Smooth muscle cell (in vitro differentiated cells): ENCODE measurements around the gene SDF2. TPM values are rescaled to one million over a fixed set of nuclear protein-coding genes. Genes with fewer than 3 reads are reported as not detected.
"Not testable (repeated sequence)": the region's sequence is repeated elsewhere in the genome, so short reads cannot be mapped to it uniquely, and the experiment has no call there.

ENCODE experiments used
- DNase-seq: peaks from one replicate; lab custom pipeline; 2025; ENCODE audit not compliant: unreplicated experiment; lab: John Stamatoyannopoulos, UW
- H2AFZ ChIP-seq: fragments of 200-600 bp; sonication (generic); 2 replicates; pipeline ENCODE4 v1.6.0; 2016; ENCODE audit warnings: antibody characterized with exemption, low read depth, mild to moderate bottlenecking
- H3F3A ChIP-seq: fragments of 200-600 bp; sonication (generic); 2 replicates; pipeline ENCODE4 v1.6.0; 2017; ENCODE audit warnings: antibody characterized with exemption, low read depth
- H3K27ac ChIP-seq: fragments of 200-600 bp; sonication (generic); 2 replicates; pipeline ENCODE4 v1.5.1; 2016; ENCODE audit warnings: low read depth, mild to moderate bottlenecking
- H3K27me3 ChIP-seq: fragments of 200-600 bp; sonication (generic); 2 replicates; pipeline ENCODE4 v1.6.1; 2016; ENCODE audit warnings: low read depth, mild to moderate bottlenecking
- H3K36me3 ChIP-seq: fragments of 200-600 bp; sonication (generic); 2 replicates; pipeline ENCODE4 v1.5.1; 2016; ENCODE audit warnings: low read depth
- H3K4me1 ChIP-seq: fragments of 200-600 bp; sonication (generic); 2 replicates; pipeline ENCODE4 v1.5.1; 2016; ENCODE audit warnings: low read depth
- H3K4me2 ChIP-seq: fragments of 200-600 bp; sonication (generic); 2 replicates; pipeline ENCODE4 v1.6.0; 2016; ENCODE audit warnings: mild to moderate bottlenecking
- H3K4me3 ChIP-seq: fragments of 200-600 bp; sonication (generic); 2 replicates; pipeline ENCODE4 v1.5.1; 2016; ENCODE audit warnings: mild to moderate bottlenecking
- H3K79me2 ChIP-seq: fragments of 200-600 bp; sonication (generic); 2 replicates; pipeline ENCODE4 v1.6.0; 2016; ENCODE audit warnings: low read depth, mild to moderate bottlenecking
- H3K9ac ChIP-seq: fragments of 200-600 bp; sonication (generic); 2 replicates; pipeline ENCODE4 v1.6.0; 2016; ENCODE audit warnings: low read depth
- H3K9me3 ChIP-seq: fragments of 200-600 bp; sonication (generic); replicated peaks from 2 replicates; pipeline ENCODE4 v1.5.1; 2016; ENCODE audit warnings: low read depth
- H4K20me1 ChIP-seq: fragments of 200-600 bp; sonication (generic); 2 replicates; pipeline ENCODE4 v1.6.0; 2016; ENCODE audit warnings: low read depth
- WGBS: methylation state at CpG from one replicate; pipeline ENCODE4 v1.1.7; 2016; ENCODE audit warnings: low lambda C conversion rate; 5-methylcytosine and 5-hydroxymethylcytosine counted together
- polyA plus RNA-seq: library from polyadenylated mRNA; unstranded; fragments of >200 nt; fragmentation: Nextera tagmentation; extraction: Ambion mirVana; gene quantifications from 2 replicates; pipeline ENCODE4 v1.2.1, GENCODE V29; 2016
- total RNA-seq: library from RNA; depleted of rRNA; stranded (reverse); fragments of >200 nt; gene quantifications from 2 replicates; pipeline ENCODE4 v1.2.3, GENCODE V29; 2014
- TF ChIP-seq, protein P1 (sequence below): fragments of 200-600 bp; sonication (generic); IDR thresholded peaks from 2 replicates; pipeline ENCODE4 v1.5.1; 2017; ENCODE audit warnings: borderline replicate concordance, mild to moderate bottlenecking, antibody characterized with exemption; ENCODE audit not compliant: insufficient read depth, poor library complexity, severe bottlenecking

The SDF2 gene
- total and polyA plus RNA-seq, 2 experiments from 2014 or later = 88.6 to 96.5 TPM

DNA sequence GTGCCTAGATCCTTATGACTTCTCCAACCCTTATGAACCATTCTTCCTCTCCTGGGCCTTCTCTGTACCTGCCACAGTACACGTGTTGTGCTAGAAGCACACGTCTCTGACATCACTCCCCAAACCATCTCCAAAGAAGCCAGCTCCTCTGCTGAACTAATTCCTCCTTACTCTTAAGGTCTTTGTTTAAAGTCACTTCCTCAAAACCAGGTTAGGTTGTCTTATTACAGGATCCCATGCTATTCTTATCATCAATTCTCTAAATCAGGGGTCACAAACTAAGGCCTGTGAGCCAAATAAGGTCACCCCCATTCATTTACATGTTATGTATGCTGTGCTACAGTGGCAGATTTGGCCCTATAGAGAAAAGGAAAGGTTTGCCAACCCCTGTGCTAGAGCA is 4.3 kb upstream of the SDF2 start:
- Histone ChIP-seq H3K36me3 (peaks cover 2% of the 10 kb centered on the region), H4K20me1 (peaks cover 78% of the 10 kb centered on the region), H3K9ac (no peak overlapping the region), H2AFZ (no peak overlapping the region), H3K9me3 (no peaks in the 10 kb centered on the region), H3K27me3 (no peaks in the 10 kb centered on the region), H3K4me1 (peaks cover 10% of the 10 kb centered on the region), H3K4me2 (no peak overlapping the region), H3F3A (no peaks in the 10 kb centered on the region), H3K79me2 (peaks cover 93% of the 10 kb centered on the region), H3K27ac (no peak overlapping the region), H3K4me3 (no peak overlapping the region)
- TF ChIP-seq, protein P1, sequence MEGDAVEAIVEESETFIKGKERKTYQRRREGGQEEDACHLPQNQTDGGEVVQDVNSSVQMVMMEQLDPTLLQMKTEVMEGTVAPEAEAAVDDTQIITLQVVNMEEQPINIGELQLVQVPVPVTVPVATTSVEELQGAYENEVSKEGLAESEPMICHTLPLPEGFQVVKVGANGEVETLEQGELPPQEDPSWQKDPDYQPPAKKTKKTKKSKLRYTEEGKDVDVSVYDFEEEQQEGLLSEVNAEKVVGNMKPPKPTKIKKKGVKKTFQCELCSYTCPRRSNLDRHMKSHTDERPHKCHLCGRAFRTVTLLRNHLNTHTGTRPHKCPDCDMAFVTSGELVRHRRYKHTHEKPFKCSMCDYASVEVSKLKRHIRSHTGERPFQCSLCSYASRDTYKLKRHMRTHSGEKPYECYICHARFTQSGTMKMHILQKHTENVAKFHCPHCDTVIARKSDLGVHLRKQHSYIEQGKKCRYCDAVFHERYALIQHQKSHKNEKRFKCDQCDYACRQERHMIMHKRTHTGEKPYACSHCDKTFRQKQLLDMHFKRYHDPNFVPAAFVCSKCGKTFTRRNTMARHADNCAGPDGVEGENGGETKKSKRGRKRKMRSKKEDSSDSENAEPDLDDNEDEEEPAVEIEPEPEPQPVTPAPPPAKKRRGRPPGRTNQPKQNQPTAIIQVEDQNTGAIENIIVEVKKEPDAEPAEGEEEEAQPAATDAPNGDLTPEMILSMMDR = no peak
- DNase-seq = no peak
- 93% methylated on average over 2 of the region's 2 CpGs for WGBS

DNA sequence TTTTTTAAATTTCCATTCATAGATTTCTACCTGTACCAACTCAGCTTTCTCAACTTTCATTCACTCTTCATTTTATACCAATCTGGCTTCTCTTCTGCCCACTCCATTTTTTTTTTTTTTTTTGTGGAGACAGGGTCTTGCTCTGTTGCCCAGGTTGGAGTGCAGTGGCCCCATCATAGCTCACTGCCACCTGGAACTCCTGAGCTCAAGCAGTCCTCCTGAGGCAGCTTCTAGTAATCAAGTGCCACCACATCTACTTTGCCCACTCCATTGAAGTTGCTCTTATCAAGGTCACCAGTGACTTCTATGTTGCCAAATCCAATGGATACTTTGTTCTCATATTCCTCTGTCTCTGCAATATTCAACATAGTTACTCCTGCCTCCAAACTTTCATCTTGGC is 2.0 kb upstream of the SDF2 start:
- Histone ChIP-seq H3F3A (peaks cover 4% of the 10 kb centered on the region), H3K9me3 (no peaks in the 10 kb centered on the region), H3K9ac (no peak overlapping the region), H3K4me1 (peaks cover 17% of the 10 kb centered on the region), H3K36me3 (no peaks in the 10 kb centered on the region), H3K27ac (no peak overlapping the region), H4K20me1 (peaks cover 56% of the 10 kb centered on the region), H3K79me2 (peaks cover 94% of the 10 kb centered on the region), H3K4me2 (peak overlapping the region; percentile 95), H3K4me3 (peak overlapping the region; percentile 88), H3K27me3 (no peaks in the 10 kb centered on the region), H2AFZ (no peak overlapping the region)
- TF ChIP-seq, protein P1 = no peak
- DNase-seq = no peak

DNA sequence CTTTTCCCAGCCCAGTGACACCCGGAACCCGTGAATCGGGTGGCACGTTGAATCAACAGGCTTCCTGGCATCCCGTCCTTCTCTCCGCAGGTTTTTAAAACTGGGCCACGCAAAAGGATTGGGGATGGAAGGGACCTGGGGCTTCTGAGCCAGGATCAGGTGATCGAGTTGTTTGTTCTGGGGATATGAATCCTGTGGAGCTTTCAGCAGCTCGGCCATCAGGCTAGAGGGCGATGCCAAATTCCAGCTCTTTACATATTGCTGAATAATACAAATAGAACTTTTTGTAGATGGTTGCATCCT is 772 bp upstream of the SDF2 start:
- TF ChIP-seq, protein P1 = no peak
- WGBS = 1% methylated on average over 10 of the region's 10 CpGs
- H4K20me1 ChIP-seq = peaks cover 43% of the 10 kb centered on the region

DNA sequence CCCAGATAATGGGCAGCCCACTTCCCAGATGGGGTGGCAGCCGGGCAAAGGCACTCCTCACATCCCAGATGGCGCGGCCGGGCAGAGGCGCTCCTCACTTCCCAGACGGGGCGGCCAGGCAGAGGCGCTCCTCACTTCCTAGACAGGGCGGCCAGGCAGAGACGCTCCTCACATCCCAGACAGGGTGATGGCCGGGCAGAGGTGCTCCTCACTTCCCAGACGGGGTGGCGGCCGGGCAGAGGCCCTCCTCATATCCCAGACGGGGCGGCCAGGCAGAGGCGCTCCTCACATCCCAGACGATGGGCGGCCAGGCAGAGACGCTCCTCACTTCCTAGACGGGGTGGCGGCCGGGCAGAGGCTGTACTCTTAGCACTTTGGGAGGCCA is 2.2 kb downstream of the SDF2 start:
- DNase-seq, H3K27me3 ChIP-seq, H3K4me2 ChIP-seq, H3F3A ChIP-seq, H3K9ac ChIP-seq, H2AFZ ChIP-seq, H3K36me3 ChIP-seq, H3K27ac ChIP-seq, H3K4me3 ChIP-seq, H3K9me3 ChIP-seq: not testable (repeated sequence)
- WGBS = 98% methylated on average over 23 of the region's 23 CpGs
- peaks cover 37% of the 10 kb centered on the region for H4K20me1 ChIP-seq
- peaks cover 17% of the 10 kb centered on the region for H3K4me1 ChIP-seq
- H3K79me2 ChIP-seq = peaks cover 91% of the 10 kb centered on the region

More for the DNA sequence above, 772 bp upstream of the SDF2 start:
- DNase-seq = no peak
- peak overlapping the region; percentile 98 for H3K9ac ChIP-seq
- peaks cover 89% of the 10 kb centered on the region for H3K79me2 ChIP-seq
- H3K27ac ChIP-seq = peak overlapping the region; percentile 98
- H2AFZ ChIP-seq = peak overlapping the region; percentile 93
- peaks cover 17% of the 10 kb centered on the region for H3K4me1 ChIP-seq
- H3K4me2 ChIP-seq = peak overlapping the region; percentile 95
- H3K27me3 ChIP-seq = no peaks in the 10 kb centered on the region
- H3K9me3 ChIP-seq = no peaks in the 10 kb centered on the region
- no peaks in the 10 kb centered on the region for H3K36me3 ChIP-seq
- peaks cover 4% of the 10 kb centered on the region for H3F3A ChIP-seq
- peak overlapping the region; percentile 88 for H3K4me3 ChIP-seq

DNA sequence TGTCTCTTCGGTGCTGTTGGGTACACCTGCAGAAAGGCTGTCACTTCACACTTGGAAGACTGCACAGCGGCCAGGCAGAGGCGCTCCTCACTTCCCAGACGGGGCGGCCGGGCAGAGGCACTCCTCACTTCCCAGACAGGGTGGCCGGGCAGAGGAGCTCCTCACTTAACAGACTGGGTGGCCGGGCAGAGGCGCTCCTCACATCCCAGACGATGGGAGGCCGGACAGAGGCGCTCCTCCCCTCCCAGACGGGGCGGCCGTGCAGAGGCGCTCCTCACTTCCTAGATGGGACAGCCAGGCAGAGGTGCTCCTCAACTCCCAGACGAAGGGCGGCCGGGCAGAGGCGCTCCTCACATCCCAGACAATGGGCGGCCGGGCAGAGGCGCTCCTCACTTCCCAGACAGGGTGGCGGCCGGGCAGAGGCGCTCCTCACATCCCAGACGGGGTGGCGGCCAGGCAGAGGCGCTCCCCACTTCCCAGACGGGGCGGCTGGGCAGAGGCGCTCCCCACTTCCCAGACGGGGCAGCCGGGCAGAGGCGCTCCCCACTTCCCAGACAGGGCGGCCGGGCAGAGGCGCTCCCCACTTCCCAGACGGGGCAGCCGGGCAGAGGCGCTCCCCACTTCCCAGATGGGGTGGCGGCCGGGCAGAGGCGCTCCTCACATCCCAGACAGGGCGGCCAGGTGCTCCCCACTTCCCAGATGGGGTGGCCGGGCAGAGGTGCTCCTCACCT is 2.8 kb downstream of the SDF2 start:
- WGBS = over 99% methylated on average over 40 of the region's 46 CpGs
- H3K4me3 ChIP-seq = not testable (repeated sequence)

DNA sequence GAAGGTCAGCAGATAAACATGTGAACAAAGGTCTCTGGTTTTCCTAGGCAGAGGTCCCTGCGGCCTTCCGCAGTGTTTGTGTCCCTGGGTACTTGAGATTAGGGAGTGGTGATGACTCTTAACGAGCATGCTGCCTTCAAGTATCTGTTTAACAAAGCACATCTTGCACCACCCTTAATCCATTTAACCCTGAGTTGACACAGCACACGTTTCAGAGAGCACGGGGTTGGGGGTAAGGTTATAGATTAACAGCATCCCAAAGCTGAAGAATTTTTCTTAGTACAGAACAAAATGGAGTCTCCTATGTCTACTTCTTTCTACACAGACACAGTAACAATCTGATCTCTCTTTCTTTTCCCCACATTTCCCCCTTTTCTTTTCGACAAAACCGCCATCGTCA is 3.4 kb downstream of the SDF2 start:
- 98% methylated on average over 7 of the region's 8 CpGs for WGBS
- not testable (repeated sequence) for H3F3A ChIP-seq, H3K9ac ChIP-seq

More for the DNA sequence above, 2.8 kb downstream of the SDF2 start:
- not testable (repeated sequence) for H3K4me2 ChIP-seq, H3K9ac ChIP-seq, H3F3A ChIP-seq, H3K9me3 ChIP-seq, H3K27ac ChIP-seq, H2AFZ ChIP-seq, DNase-seq, H3K36me3 ChIP-seq, H3K27me3 ChIP-seq
- peaks cover 17% of the 10 kb centered on the region for H3K4me1 ChIP-seq
- peaks cover 90% of the 10 kb centered on the region for H3K79me2 ChIP-seq
- peaks cover 37% of the 10 kb centered on the region for H4K20me1 ChIP-seq

More for the DNA sequence above, 3.4 kb downstream of the SDF2 start:
- DNase-seq, H2AFZ ChIP-seq, H3K27ac ChIP-seq, H3K4me2 ChIP-seq, H3K4me3 ChIP-seq, H3K9me3 ChIP-seq, H3K27me3 ChIP-seq, H3K36me3 ChIP-seq: not testable (repeated sequence)
- Histone ChIP-seq H4K20me1 (peaks cover 34% of the 10 kb centered on the region), H3K4me1 (peaks cover 14% of the 10 kb centered on the region), H3K79me2 (peaks cover 84% of the 10 kb centered on the region)
